GM18951 (cell line): Measurements from ENCODE around the gene ADAMTS17.
"Not testable (repeated sequence)": the region's sequence is repeated elsewhere in the genome, so short reads cannot be mapped to it uniquely, and the experiment has no call there.

Experiments
- POLR2A ChIP-seq: IDR thresholded peaks from 4 replicates; pipeline ENCODE4 v1.6.1; 2011; ENCODE audit warnings: mild to moderate bottlenecking; ENCODE audit not compliant: insufficient read length, insufficient read depth; ENCODE audit errors: extremely low read depth
- in situ Hi-C: fragments of 300-500 bp; cut with MboI; formaldehyde crosslinking; loops from one replicate; pipeline ENCODE4 v1.12.0; 2022; ENCODE audit warnings: low sequenced_read_pairs, mixed read lengths, inconsistent platforms; ENCODE audit not compliant: unreplicated experiment

ADAMTS17 gene

GRCh38 chr15:100093211-100094126 lies 248.3 kb downstream of the ADAMTS17 start:
- in situ Hi-C loops: no loop called here
- TF ChIP-seq POLR2A: no peak

GRCh38 chr15:100092034-100092433 lies 249.7 kb downstream of the ADAMTS17 start:
- no peak for TF ChIP-seq POLR2A
- in situ Hi-C loops: no loop called here

- in situ Hi-C loops: no loop called here
- TF ChIP-seq POLR2A: no peak
These were observed 251.4 kb downstream of the ADAMTS17 start for GRCh38 chr15:100090411-100090810.

- in situ Hi-C loops: not testable (repeated sequence)
These were observed 257.5 kb downstream of the ADAMTS17 start for GRCh38 chr15:100084042-100084821.

- TF ChIP-seq POLR2A: no peak
These were observed 258.2 kb downstream of the ADAMTS17 start for GRCh38 chr15:100083572-100083971.

GRCh38 chr15:100082761-100083402 lies 258.9 kb downstream of the ADAMTS17 start:
- in situ Hi-C loops: no loop called here
- TF ChIP-seq POLR2A: no peak

More at GRCh38 chr15:100083572-100083971, 258.2 kb downstream of the ADAMTS17 start:
- in situ Hi-C loops: no loop called here

GRCh38 chr15:100081454-100081853 lies 260.3 kb downstream of the ADAMTS17 start:
- in situ Hi-C loops: no loop called here
- TF ChIP-seq POLR2A: no peak

GRCh38 chr15:100078511-100079220 lies 263.1 kb downstream of the ADAMTS17 start:
- in situ Hi-C loops: no loop called here
- no peak for TF ChIP-seq POLR2A

GRCh38 chr15:100075229-100075628 lies 266.5 kb downstream of the ADAMTS17 start:
- TF ChIP-seq POLR2A: no peak
- in situ Hi-C loops: no loop called here

- TF ChIP-seq POLR2A: no peak
These were observed 267.8 kb downstream of the ADAMTS17 start for GRCh38 chr15:100073982-100074381.

GRCh38 chr15:100066521-100067280 lies 275.1 kb downstream of the ADAMTS17 start:
- in situ Hi-C loops: not testable (repeated sequence)

More at GRCh38 chr15:100073982-100074381, 267.8 kb downstream of the ADAMTS17 start:
- in situ Hi-C loops: no loop called here

GRCh38 chr15:100061944-100062343 lies 279.8 kb downstream of the ADAMTS17 start:
- in situ Hi-C loops: no loop called here
- TF ChIP-seq POLR2A: no peak
